GM21717 (cell line): ENCODE data around the gene ANXA11.

Experiments
- ATAC-seq: cut with Tn5 transposase; IDR thresholded peaks from one replicate; pipeline ENCODE4 v1.9.1; 2021; ENCODE audit warnings: mild to moderate bottlenecking, moderate library complexity; ENCODE audit not compliant: unreplicated experiment

ANXA11 gene

GRCh38 chr10:80118669-80119068 lies 86.7 kb downstream of the ANXA11 start:
- no peak for ATAC-seq

DNA sequence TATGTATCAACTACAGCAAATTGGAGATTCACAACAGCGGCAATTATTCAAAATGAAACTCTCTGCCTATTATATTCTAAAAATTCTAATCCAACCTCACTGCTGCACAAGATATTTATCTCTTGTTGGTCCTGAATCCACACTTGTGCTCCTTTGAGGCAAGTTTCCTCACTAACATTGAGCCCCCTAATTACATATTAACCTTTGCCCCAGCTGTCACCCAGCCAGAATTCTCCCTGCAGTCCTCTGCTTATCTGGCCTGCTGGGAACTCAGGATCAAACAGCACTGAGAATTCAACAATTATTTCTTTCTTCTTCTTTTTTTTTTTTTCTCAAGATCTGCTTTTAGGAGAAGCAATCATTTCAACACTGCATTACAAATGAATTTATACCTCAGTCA lies 94.4 kb downstream of the ANXA11 start:
- no peak for ATAC-seq

DNA sequence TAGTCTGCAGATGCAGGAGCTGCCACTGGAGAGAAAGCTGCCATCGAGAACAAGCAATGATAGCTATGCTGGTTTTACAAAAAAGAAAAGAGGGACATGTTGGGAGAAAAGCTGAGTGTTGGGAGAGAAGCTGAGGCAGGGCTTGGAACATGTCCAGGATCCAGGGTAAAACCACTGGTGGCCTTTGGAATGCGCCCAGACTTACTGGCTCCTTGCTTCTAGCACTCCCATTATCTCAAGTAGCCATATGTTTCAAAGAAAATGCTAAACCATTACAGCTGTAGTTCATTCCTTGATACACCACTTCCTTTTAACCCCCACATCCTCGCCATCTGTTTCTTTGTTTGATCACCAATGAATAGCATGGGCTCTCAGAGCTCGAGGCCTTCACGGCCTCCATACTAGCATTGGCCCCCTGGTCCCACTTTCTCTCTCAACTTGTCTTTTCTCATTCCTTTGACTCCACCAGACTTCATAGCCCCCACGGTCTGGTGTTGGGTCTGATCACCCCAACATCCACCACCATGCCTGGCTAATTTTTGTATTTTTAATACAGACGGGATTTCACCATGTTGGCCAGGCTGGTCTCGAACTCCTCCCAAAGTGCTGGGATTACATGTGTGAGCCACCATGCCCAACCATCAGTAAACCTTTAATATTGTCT lies 96.6 kb downstream of the ANXA11 start:
- no peak for ATAC-seq

- ATAC-seq = no peak
These were observed 101.0 kb downstream of the ANXA11 start for GRCh38 chr10:80104066-80104926.
